GM12801 (cell line): Measurements from ENCODE around the gene FYB1.

Experiments
- TF ChIP-seq, protein P1 (sequence below): IDR thresholded peaks from one replicate; pipeline ENCODE4 v1.5.1; 2011; ENCODE audit warnings: control low read depth; ENCODE audit not compliant: insufficient read length; ENCODE audit errors: extremely low read depth

The FYB1 gene

DNA sequence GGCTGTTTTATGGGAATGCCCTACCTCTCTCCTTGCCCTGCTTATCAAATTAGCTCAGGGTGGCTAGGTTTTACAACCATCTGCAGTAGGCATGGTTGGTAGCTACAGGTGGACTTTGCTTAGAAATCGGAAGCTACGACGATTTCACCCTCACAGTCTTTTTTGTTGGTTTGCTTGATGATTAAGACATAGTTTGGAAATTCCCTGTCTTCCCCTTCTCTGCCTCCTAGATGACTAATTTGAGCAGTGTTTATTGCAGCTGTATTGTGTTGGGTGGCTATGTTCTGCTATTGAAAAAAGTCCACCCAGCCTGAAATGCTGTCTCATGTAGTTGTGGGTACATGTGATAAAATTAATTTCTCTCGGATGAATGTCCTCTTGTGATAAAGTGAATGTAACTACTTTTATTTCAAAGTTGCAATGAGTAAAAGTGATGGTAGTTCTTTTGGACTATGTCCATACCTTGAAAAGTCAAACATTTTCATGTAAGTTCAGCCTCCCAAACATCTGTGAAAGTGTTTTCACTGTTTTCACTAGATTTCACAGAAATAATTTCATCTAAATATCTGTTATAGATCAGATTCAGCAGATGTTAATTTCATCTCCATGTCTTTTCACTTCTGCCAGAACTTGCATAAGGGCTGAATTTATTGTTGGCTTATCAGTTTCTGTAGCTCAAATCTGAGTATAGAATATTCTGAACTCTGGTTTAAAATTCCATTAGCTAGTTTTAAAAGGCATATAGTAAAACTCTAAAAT lies 37.3 kb upstream of the FYB1 start:
- TF ChIP-seq, protein P1, sequence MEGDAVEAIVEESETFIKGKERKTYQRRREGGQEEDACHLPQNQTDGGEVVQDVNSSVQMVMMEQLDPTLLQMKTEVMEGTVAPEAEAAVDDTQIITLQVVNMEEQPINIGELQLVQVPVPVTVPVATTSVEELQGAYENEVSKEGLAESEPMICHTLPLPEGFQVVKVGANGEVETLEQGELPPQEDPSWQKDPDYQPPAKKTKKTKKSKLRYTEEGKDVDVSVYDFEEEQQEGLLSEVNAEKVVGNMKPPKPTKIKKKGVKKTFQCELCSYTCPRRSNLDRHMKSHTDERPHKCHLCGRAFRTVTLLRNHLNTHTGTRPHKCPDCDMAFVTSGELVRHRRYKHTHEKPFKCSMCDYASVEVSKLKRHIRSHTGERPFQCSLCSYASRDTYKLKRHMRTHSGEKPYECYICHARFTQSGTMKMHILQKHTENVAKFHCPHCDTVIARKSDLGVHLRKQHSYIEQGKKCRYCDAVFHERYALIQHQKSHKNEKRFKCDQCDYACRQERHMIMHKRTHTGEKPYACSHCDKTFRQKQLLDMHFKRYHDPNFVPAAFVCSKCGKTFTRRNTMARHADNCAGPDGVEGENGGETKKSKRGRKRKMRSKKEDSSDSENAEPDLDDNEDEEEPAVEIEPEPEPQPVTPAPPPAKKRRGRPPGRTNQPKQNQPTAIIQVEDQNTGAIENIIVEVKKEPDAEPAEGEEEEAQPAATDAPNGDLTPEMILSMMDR = no peak

DNA sequence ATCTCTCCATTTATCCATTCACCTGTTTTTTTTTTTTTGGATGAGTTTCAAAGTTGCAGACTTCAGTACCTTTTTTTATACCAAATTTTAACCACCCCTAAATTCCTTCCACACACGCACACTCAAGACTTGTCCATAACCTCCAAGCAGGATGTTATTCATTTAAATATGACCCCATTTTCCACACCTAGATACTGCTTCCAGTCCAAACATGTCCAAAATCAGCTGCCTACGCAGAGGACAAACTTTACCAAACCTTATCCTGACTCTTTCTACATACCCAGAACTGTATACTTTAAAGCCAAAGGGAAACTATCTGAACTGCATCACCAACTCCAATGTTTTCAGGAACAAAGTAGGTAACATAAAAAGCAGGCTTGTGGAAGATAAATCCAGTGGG lies 36.0 kb upstream of the FYB1 start:
- TF ChIP-seq, protein P1 = no peak

DNA sequence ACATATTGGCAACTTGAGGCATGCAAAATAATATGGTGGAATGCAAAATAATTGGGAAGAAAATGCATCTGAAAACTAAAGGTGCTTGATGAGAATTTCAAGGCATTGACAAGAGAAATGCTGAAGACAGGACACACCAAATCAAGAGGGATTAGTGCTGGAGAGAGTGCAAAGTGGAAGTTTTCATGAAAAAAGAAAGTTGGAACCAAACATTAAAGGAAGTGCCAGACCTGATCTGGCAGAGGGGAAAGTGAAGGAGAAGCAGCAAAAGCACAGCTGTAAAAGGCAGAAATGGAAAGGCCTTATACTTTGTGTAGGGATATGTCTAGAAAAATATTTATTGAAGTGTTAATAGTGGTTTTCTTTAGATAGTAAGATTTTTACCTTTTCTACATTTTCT lies 35.3 kb upstream of the FYB1 start:
- TF ChIP-seq, protein P1 = no peak

DNA sequence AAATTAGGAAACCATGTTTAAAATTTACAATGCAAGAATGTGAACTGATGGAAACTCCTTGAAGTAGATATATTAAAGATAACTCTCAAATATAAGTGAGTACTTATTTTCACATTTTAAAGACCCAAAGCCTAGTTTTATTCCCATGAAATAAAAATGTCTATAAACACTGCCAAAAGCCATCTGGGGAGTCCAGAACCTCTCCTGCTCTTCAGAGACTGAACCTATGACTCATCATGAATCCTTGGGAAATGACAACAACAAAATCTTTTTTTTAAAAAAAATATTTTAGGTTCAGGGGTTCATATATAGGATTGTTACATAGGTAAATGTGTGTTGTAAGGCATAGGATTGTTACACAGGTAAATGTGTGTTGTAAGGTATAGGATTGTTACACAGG lies 33.8 kb upstream of the FYB1 start:
- TF ChIP-seq, protein P1 = no peak

DNA sequence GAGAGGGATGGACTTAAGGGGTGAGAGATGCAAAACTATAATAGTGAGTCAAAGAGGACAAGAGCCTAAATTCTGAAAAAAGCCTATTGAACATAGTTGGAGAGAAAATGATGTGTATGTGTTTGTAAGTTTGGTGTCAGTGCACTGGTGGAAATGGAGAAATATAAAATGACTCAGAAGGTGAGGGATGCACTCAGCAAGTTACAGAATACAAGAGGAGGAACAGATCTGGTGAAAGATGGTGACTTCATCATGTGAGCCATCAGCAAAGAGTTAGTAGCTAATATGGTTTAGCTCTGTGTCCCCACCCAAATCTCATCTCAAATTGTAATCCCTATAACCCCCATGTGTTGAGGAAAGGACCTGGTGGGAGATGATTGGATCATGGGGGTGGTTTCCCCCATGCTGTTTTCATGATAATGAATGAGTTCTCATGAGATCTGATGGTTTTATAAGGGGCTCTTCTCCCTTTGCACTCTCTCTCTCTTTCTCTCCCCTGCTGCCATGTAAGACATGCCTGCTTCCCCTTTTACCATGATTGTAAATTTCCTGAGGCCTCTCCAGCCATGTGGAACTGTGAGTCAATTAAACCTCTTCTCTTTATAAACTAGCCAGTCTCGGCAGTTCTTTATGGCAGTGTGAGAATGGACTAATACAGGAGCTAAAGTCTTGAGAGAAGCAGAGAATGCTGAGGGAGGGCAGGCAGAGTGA lies 30.4 kb upstream of the FYB1 start:
- TF ChIP-seq, protein P1 = no peak

DNA sequence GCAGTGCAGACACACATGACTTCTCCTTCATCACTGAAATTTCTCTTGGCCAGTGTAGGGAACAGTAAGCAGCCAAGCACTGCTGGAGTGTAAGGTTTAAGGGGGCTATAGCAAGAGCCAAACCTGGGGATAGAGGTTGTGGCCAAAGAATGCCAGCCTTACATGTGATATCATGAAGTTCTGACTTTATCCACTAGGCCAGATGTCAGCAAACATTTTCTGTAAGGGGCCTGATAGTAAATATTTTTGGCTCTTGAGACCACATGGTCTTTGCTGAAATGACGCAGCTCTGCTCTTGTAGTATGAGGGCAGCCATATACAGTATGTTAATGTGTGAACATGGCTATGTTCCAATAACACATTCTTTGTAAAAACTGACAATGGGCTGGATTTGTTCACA lies 29.7 kb upstream of the FYB1 start:
- TF ChIP-seq, protein P1 = no peak

DNA sequence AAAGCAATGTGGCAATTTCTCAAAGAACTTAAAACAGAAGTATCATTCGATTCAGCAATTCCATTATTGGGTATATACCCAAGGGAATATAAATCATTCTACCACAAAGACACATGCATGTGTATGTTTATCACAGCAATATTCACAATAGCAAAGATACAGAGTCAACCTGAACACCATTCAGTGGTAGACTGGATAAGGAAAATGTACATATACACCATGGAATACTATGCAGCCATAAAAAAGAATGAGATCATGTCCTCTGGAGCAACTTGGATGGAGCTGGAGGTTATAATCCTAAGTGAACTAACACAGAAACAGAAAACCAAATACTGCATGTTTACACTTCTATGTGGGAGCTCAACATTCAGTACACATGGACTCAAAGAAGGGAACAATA lies 21.4 kb upstream of the FYB1 start:
- TF ChIP-seq, protein P1 = no peak
